HCT116 (cell line): Measurements from ENCODE around the gene TAF5L. TPM values are rescaled to one million over a fixed set of nuclear protein-coding genes. Genes with fewer than 3 reads are reported as not detected.

Source experiments
- ATAC-seq: fragments of 200-7000 bp; cut with Tn5 transposase; 2 replicates; pipeline ENCODE4 v1.9.1; 2020; ENCODE audit warnings: mild to moderate bottlenecking, moderate library complexity
- BruUV-seq: library from RNA; stranded (reverse); fragments of 400-500 nt; replicated peaks from 2 replicates; lab custom pipeline; 2021; lab: Mats Ljungman, UMichigan
- CTCF ChIA-PET: fragments of 300-600 bp; sonication (Branson Sonifier 250); formaldehyde crosslinking; loops from one replicate; lab custom pipeline; 2021; ENCODE audit warnings: antibody characterized with exemption; lab: Charles Lee
- POLR2A ChIA-PET: fragments of 300-600, 350-600 bp; sonication (Branson Sonifier 250); formaldehyde crosslinking; loops from one replicate; lab custom pipeline; 2021; ENCODE audit warnings: antibody characterized with exemption; lab: Charles Lee
- RAD21 ChIA-PET, 2 experiments: fragments of 300-600 bp; sonication (Branson Sonifier 250); formaldehyde crosslinking; loops; one replicate each; lab custom pipeline; 2023; ENCODE audit warnings: low total read pairs in 2 of 2; ENCODE audit not compliant: uncharacterized antibody in 2 of 2, unreplicated experiment in 2 of 2, low non-redundant PET in 1 of 2; lab: Charles Lee
- DNase-seq: peaks from one replicate; pipeline ENCODE4 v3.0.0-alpha.2; 2010; ENCODE audit warnings: low read depth, low spot score
- H2AFZ ChIP-seq: fragments of 200-600 bp; shearing (Covaris generic), sonication (generic); 2 replicates; pipeline ENCODE4 v1.6.1; 2017; ENCODE audit warnings: low read depth, mixed run types, mixed read lengths, antibody characterized with exemption, low read length; ENCODE audit not compliant: poor library complexity, severe bottlenecking
- H3K27ac ChIP-seq: 2 replicates; pipeline ENCODE4 v1.5.1; 2012; ENCODE audit warnings: low read depth, low read length
- H3K27me3 ChIP-seq: fragments of 200-600 bp; sonication (generic); 2 replicates; pipeline ENCODE4 v1.6.1; 2016; ENCODE audit warnings: mixed run types, low read length, mixed read lengths; ENCODE audit not compliant: insufficient read depth
- H3K36me3 ChIP-seq, 2 experiments: fragments of 200-500 bp in 1 of 2; fragments of 200-600 bp in 1 of 2; sonication (Bioruptor generic) in 1 of 2; sonication (generic) in 1 of 2; 2 replicates each; pipeline versions ENCODE4 v1.5.1 to v1.6.1; 2014 to 2016; ENCODE audit warnings: low read length in 2 of 2, inconsistent platforms in 1 of 2, mixed read lengths in 1 of 2, mixed run types in 1 of 2; ENCODE audit not compliant: insufficient read depth in 2 of 2, control insufficient read depth in 1 of 2
- H3K4me1 ChIP-seq, 2 experiments: fragments of 200-600 bp in 1 of 2; sonication (generic) in 1 of 2; 2 replicates each; pipeline versions ENCODE4 v1.5.1 to v1.6.1; 2012 to 2017; ENCODE audit warnings: low read length in 2 of 2, inconsistent platforms in 1 of 2, mild to moderate bottlenecking in 1 of 2, mixed read lengths in 1 of 2, mixed run types in 1 of 2, moderate library complexity in 1 of 2; ENCODE audit not compliant: insufficient read depth in 2 of 2, control insufficient read depth in 1 of 2
- H3K4me2 ChIP-seq: fragments of 200-600 bp; sonication (generic); 2 replicates; pipeline ENCODE4 v1.6.1; 2017; ENCODE audit warnings: mixed run types, low read length, mixed read lengths
- H3K4me3 ChIP-seq, 2 experiments: fragments of 200-600 bp in 1 of 2; sonication (generic) in 1 of 2; replicated peaks in 1 of 2; 2 replicates each; pipeline ENCODE4 v1.5.1; 2011 to 2016; ENCODE audit warnings: low read length in 2 of 2, control low read depth in 1 of 2, low read depth in 1 of 2, mild to moderate bottlenecking in 1 of 2, mixed read lengths in 1 of 2, mixed run types in 1 of 2
- H3K79me2 ChIP-seq: fragments of 200-600 bp; sonication (generic); 2 replicates; pipeline ENCODE4 v1.6.1; 2017; ENCODE audit warnings: mild to moderate bottlenecking, mixed run types, low read length, moderate library complexity, mixed read lengths; ENCODE audit not compliant: insufficient read depth
- H3K9ac ChIP-seq: fragments of 200-600 bp; sonication (generic); 2 replicates; pipeline ENCODE4 v1.6.1; 2016; ENCODE audit warnings: low read length, mixed read lengths
- H3K9me2 ChIP-seq: fragments of 200-600 bp; sonication (generic), shearing (Covaris generic); 2 replicates; pipeline ENCODE4 v1.6.1; 2017; ENCODE audit warnings: mixed run types, mild to moderate bottlenecking, moderate library complexity; ENCODE audit not compliant: insufficient read depth
- H3K9me3 ChIP-seq, 2 experiments: fragments of 200-500 bp in 1 of 2; fragments of 200-600 bp in 1 of 2; sonication (Bioruptor generic) in 1 of 2; sonication (generic) in 1 of 2; 2 replicates each; pipeline ENCODE4 v1.6.1; 2014 to 2017; ENCODE audit warnings: low read length in 2 of 2, mixed read lengths in 2 of 2, inconsistent platforms in 1 of 2, low read depth in 1 of 2, mild to moderate bottlenecking in 1 of 2, mixed run types in 1 of 2, moderate library complexity in 1 of 2; ENCODE audit not compliant: control insufficient read depth in 1 of 2, insufficient read depth in 1 of 2
- H4K20me1 ChIP-seq: fragments of 200-600 bp; sonication (generic), shearing (Covaris generic); 2 replicates; pipeline ENCODE4 v1.6.1; 2017; ENCODE audit warnings: mixed run types, mild to moderate bottlenecking, moderate library complexity; ENCODE audit not compliant: insufficient read depth
- CBX3 ChIP-seq: IDR thresholded peaks from 2 replicates; pipeline ENCODE4 v1.6.1; 2012; ENCODE audit warnings: low read depth
- ELF1 ChIP-seq: IDR thresholded peaks from 2 replicates; pipeline ENCODE4 v1.6.1; 2012; ENCODE audit warnings: low read depth, borderline replicate concordance
- EZH2phosphoT487 ChIP-seq: fragments of 200-600 bp; IDR thresholded peaks from 2 replicates; pipeline ENCODE4 v1.6.1; 2018; ENCODE audit warnings: antibody characterized with exemption, borderline replicate concordance
- JUND ChIP-seq: IDR thresholded peaks from 2 replicates; pipeline ENCODE4 v1.6.1; 2012
- TCF7L2 ChIP-seq: IDR thresholded peaks from 2 replicates; pipeline ENCODE4 v1.7.0; 2011; ENCODE audit warnings: borderline replicate concordance, inconsistent platforms; ENCODE audit not compliant: insufficient read depth, insufficient read length; ENCODE audit errors: extremely low read depth
- ZNF274 ChIP-seq: fragments of 200-500 bp; sonication (Bioruptor generic); IDR thresholded peaks from 2 replicates; pipeline ENCODE4 v1.6.1; 2014; ENCODE audit warnings: mild to moderate bottlenecking, low read depth, low read length, inconsistent platforms
- intact Hi-C: fragments of 100-400 bp; cut with micrococcal nuclease; formaldehyde crosslinking; loops from 2 replicates; pipeline ENCODE4 v1.10.0; 2022
- total RNA-seq: library from RNA; stranded (reverse); gene quantifications from one replicate; pipeline ENCODE4 v1.2.1, GENCODE V29; 2021; ENCODE audit not compliant: unreplicated experiment
- TF ChIP-seq, protein P1 (sequence below): IDR thresholded peaks from 2 replicates; pipeline ENCODE4 v1.6.1; 2012
- TF ChIP-seq, protein P2 (sequence below): IDR thresholded peaks from 2 replicates; pipeline ENCODE4 v1.6.1; 2011; ENCODE audit warnings: mild to moderate bottlenecking, low read length, moderate library complexity; ENCODE audit not compliant: insufficient replicate concordance; ENCODE audit errors: extremely low read depth

Gene TAF5L
- total RNA-seq, 1 experiment from 2014 or later = 22.4 TPM

GRCh38 chr1:229594227-229595008, 31.5 kb downstream of the TAF5L start:
- Histone ChIP-seq H4K20me1 (no peaks in the 10 kb centered on the region; the same call in 1 of the 2 replicates), H3K79me2 (peaks cover 10% of the 10 kb centered on the region), H2AFZ (no peak overlapping the region), H3K4me1 (no peaks in the 10 kb centered on the region), H3K9me2 (no peaks in the 10 kb centered on the region), H3K9me3 (no peaks in the 10 kb centered on the region), H3K4me2 (no peak overlapping the region), H3K27ac (no peak overlapping the region), H3K27me3 (no peaks in the 10 kb centered on the region), H3K9ac (no peak overlapping the region), H3K4me3 (no peak overlapping the region), H3K36me3 (peaks cover 6 to 7% of the 10 kb centered on the region in 2 experiments; a peak in 3 of 4 replicates)
- ChIA-PET RAD21 (no interaction called here), POLR2A (no interaction called here), CTCF (no interaction called here)
- TF ChIP-seq, protein P1, sequence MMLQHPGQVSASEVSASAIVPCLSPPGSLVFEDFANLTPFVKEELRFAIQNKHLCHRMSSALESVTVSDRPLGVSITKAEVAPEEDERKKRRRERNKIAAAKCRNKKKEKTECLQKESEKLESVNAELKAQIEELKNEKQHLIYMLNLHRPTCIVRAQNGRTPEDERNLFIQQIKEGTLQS = no peak
- no peak for TF ChIP-seq ELF1
- TF ChIP-seq TCF7L2 = no peak
- no peak for TF ChIP-seq ZNF274
- TF ChIP-seq CBX3 = no peak
- no peak for TF ChIP-seq JUND
- TF ChIP-seq EZH2phosphoT487 = no peak
- TF ChIP-seq, protein P2, sequence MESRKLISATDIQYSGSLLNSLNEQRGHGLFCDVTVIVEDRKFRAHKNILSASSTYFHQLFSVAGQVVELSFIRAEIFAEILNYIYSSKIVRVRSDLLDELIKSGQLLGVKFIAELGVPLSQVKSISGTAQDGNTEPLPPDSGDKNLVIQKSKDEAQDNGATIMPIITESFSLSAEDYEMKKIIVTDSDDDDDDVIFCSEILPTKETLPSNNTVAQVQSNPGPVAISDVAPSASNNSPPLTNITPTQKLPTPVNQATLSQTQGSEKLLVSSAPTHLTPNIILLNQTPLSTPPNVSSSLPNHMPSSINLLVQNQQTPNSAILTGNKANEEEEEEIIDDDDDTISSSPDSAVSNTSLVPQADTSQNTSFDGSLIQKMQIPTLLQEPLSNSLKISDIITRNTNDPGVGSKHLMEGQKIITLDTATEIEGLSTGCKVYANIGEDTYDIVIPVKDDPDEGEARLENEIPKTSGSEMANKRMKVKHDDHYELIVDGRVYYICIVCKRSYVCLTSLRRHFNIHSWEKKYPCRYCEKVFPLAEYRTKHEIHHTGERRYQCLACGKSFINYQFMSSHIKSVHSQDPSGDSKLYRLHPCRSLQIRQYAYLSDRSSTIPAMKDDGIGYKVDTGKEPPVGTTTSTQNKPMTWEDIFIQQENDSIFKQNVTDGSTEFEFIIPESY = no peak
- no TSS peak for BruUV-seq
- ATAC-seq = no peak
- intact Hi-C loops = no loop called here
- DNase-seq = no peak
